Vagina (tissue), 2 donors: ENCODE data around the gene PRRT4.

Experiments used
- POLR2A ChIP-seq, 2 donors: fragments of 450-650 bp; IDR thresholded peaks; one replicate each; pipeline ENCODE4 v1.6.1; 2017; ENCODE audit warnings: antibody characterized with exemption in 2 of 2, mild to moderate bottlenecking in 2 of 2, moderate library complexity in 2 of 2
- POLR2AphosphoS5 ChIP-seq, 2 donors: sonication (generic); formaldehyde crosslinking; IDR thresholded peaks; one replicate each; pipeline ENCODE4 v1.9.0; 2017; ENCODE audit warnings: antibody characterized with exemption in 2 of 2, mild to moderate bottlenecking in 2 of 2, low read depth in 1 of 2; ENCODE audit not compliant: insufficient read depth in 1 of 2
- TF ChIP-seq, protein P1 (sequence below), 3 experiments: fragments of 450-650 bp in 2 of 3; fragments of 200-600 bp in 1 of 3; sonication (generic) in 1 of 3; IDR thresholded peaks; one replicate each; pipeline ENCODE4 v1.5.1; 2017 to 2019; ENCODE audit warnings: antibody characterized with exemption in 3 of 3, mild to moderate bottlenecking in 2 of 3, moderate library complexity in 2 of 3

DNA sequence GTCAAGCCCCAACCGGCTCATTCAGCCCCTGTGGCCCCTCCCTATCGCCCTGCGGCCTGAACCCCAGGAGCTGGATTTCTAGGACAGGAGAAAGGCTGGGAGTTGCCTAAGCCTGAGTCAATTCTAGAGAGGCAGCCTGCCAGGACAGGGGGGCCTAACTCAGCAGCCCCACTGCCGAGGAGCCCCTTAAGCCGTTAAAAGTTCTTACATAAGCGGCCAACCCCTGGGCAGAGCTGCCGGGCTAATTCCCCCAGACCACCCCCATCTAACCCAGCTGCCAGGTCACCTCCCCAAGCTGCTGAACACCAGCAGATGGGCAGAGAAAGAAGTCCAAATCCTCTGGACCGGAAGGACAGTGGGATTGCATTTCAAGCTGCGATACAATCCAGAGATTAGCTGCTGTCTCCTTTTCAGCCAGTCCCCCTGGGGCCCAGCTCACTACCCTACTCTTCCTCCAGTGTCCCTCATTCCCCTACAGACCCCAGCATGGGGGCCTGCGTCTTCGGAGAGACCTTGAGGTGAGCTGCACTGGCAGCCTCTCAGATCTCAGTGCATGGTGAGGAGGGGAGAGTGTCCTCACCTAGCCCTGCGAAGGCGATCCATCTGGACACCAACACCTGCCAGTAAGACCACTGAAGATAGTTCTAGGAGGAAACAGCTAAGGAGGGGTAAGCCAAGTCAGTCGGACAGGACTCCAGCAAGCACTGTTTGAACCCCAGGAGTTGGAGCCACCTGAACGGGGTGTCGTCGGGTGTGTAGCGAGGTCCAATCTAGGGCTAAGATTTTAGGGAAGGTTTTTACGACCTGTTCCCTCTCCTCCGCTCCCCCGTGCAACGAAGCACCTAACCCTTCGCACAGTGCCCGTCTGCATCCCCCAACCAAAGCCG lies 47.5 kb upstream of the PRRT4 start:
- TF ChIP-seq, protein P1, sequence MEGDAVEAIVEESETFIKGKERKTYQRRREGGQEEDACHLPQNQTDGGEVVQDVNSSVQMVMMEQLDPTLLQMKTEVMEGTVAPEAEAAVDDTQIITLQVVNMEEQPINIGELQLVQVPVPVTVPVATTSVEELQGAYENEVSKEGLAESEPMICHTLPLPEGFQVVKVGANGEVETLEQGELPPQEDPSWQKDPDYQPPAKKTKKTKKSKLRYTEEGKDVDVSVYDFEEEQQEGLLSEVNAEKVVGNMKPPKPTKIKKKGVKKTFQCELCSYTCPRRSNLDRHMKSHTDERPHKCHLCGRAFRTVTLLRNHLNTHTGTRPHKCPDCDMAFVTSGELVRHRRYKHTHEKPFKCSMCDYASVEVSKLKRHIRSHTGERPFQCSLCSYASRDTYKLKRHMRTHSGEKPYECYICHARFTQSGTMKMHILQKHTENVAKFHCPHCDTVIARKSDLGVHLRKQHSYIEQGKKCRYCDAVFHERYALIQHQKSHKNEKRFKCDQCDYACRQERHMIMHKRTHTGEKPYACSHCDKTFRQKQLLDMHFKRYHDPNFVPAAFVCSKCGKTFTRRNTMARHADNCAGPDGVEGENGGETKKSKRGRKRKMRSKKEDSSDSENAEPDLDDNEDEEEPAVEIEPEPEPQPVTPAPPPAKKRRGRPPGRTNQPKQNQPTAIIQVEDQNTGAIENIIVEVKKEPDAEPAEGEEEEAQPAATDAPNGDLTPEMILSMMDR (IDR thresholded peaks at IDR 0.05): no peak
- TF ChIP-seq POLR2A (IDR thresholded peaks at IDR 0.05): no peak
- TF ChIP-seq POLR2AphosphoS5 (IDR thresholded peaks at IDR 0.05; ENCODE audit: insufficient read depth in 1 of 2, low read depth in 1 of 2): peak in 1 of 2 donors; percentile 35
